LNCaP clone FGC (cell line): ENCODE measurements around the gene CADM2.

ENCODE experiments used
- DNase-seq: peaks from one replicate; pipeline ENCODE4 v3.0.0-alpha.2; 2011; ENCODE audit warnings: low read depth
- H3K4me3 ChIP-seq: 2 replicates; pipeline ENCODE4 v1.5.1; 2011; ENCODE audit warnings: mild to moderate bottlenecking, low read depth, low read length, control low read depth
- CTCF ChIP-seq: IDR thresholded peaks from 2 replicates; pipeline ENCODE4 v1.5.1; 2012; ENCODE audit warnings: mild to moderate bottlenecking; ENCODE audit not compliant: control insufficient read depth, insufficient read depth; ENCODE audit errors: extremely low read depth

CADM2 gene

GRCh38 chr3:85851071-85851470 lies 892.3 kb downstream of the CADM2 start:
- no peak overlapping the region for H3K4me3 ChIP-seq
- TF ChIP-seq CTCF, result no peak
- no peak for DNase-seq

GRCh38 chr3:85853805-85854204 lies 895.0 kb downstream of the CADM2 start:
- no peak for DNase-seq
- no peak overlapping the region for H3K4me3 ChIP-seq
- TF ChIP-seq CTCF, result no peak

GRCh38 chr3:85862893-85863455 lies 904.2 kb downstream of the CADM2 start:
- no peak for DNase-seq
- no peak overlapping the region for H3K4me3 ChIP-seq
- TF ChIP-seq CTCF, result no peak

- no peak for TF ChIP-seq CTCF
- DNase-seq, result no peak
- no peak overlapping the region for H3K4me3 ChIP-seq
Observed at GRCh38 chr3:85864896-85865295, 906.1 kb downstream of the CADM2 start.

- H3K4me3 ChIP-seq, result no peak overlapping the region
- no peak for DNase-seq
- TF ChIP-seq CTCF, result no peak
Observed at GRCh38 chr3:85867072-85867471, 908.3 kb downstream of the CADM2 start.

GRCh38 chr3:85875589-85875988 lies 916.8 kb downstream of the CADM2 start:
- DNase-seq, result no peak
- no peak for TF ChIP-seq CTCF
- H3K4me3 ChIP-seq, result no peak overlapping the region

- TF ChIP-seq CTCF, result no peak
- no peak for DNase-seq
- H3K4me3 ChIP-seq, result no peak overlapping the region
Observed at GRCh38 chr3:85877631-85878030, 918.8 kb downstream of the CADM2 start.
